Hepatocyte (in vitro differentiated cells): ENCODE results near the gene NHLRC1. TPM values are rescaled to one million over a fixed set of nuclear protein-coding genes. Genes with fewer than 3 reads are reported as not detected.

ENCODE experiments used
- DNase-seq: peaks from one replicate; pipeline ENCODE4 v3.0.0-alpha.2; 2016; ENCODE audit warnings: low spot score
- H2AFZ ChIP-seq: fragments of 200-600 bp; sonication (generic); 2 replicates; pipeline ENCODE4 v1.6.0; 2016; ENCODE audit warnings: antibody characterized with exemption, mild to moderate bottlenecking
- H3K27ac ChIP-seq: fragments of 200-600 bp; sonication (generic); 2 replicates; pipeline ENCODE4 v1.5.1; 2016; ENCODE audit warnings: mild to moderate bottlenecking
- H3K27me3 ChIP-seq: fragments of 200-600 bp; sonication (generic); 2 replicates; pipeline ENCODE4 v1.6.1; 2016
- H3K36me3 ChIP-seq: fragments of 200-600 bp; sonication (generic); replicated peaks from 2 replicates; pipeline ENCODE4 v1.5.1; 2016; ENCODE audit warnings: low read depth; ENCODE audit not compliant: insufficient read depth
- H3K4me1 ChIP-seq: fragments of 200-600 bp; sonication (generic); 2 replicates; pipeline ENCODE4 v1.5.1; 2016; ENCODE audit warnings: mild to moderate bottlenecking, moderate library complexity; ENCODE audit not compliant: insufficient read depth
- H3K4me2 ChIP-seq: fragments of 200-600 bp; sonication (generic); 2 replicates; pipeline ENCODE4 v1.6.0; 2016
- H3K4me3 ChIP-seq: fragments of 200-600 bp; sonication (generic); 2 replicates; pipeline ENCODE4 v1.5.1; 2016; ENCODE audit warnings: mild to moderate bottlenecking
- H3K79me2 ChIP-seq: fragments of 200-600 bp; sonication (generic); 2 replicates; pipeline ENCODE4 v1.6.0; 2017; ENCODE audit warnings: mild to moderate bottlenecking
- H3K9me2 ChIP-seq: fragments of 200-600 bp; sonication (generic); replicated peaks from 2 replicates; pipeline ENCODE4 v1.6.0; 2017; ENCODE audit warnings: mild to moderate bottlenecking; ENCODE audit not compliant: insufficient read depth
- H3K9me3 ChIP-seq: fragments of 200-600 bp; sonication (generic); 2 replicates; pipeline ENCODE4 v1.5.1; 2016; ENCODE audit warnings: low read depth, mild to moderate bottlenecking
- H4K20me1 ChIP-seq: fragments of 200-600 bp; sonication (generic); 2 replicates; pipeline ENCODE4 v1.6.0; 2016; ENCODE audit warnings: mild to moderate bottlenecking; ENCODE audit not compliant: insufficient read depth, poor library complexity, severe bottlenecking
- EZH2 ChIP-seq: fragments of 200-600 bp; sonication (generic); IDR thresholded peaks from 2 replicates; pipeline ENCODE4 v1.6.1; 2016; ENCODE audit warnings: antibody characterized with exemption, mild to moderate bottlenecking, borderline replicate concordance
- EZH2phosphoT487 ChIP-seq: fragments of 200-600 bp; sonication (generic); IDR thresholded peaks from one replicate; pipeline ENCODE4 v1.6.1; 2018; ENCODE audit warnings: antibody characterized with exemption, mild to moderate bottlenecking, low read depth, moderate library complexity; ENCODE audit not compliant: unreplicated experiment, severe bottlenecking
- WGBS: methylation state at CpG from one replicate; pipeline ENCODE4 v1.1.6; 2016; ENCODE audit warnings: low lambda C conversion rate; ENCODE audit errors: missing lambda C conversion rate; 5-methylcytosine and 5-hydroxymethylcytosine counted together
- polyA plus RNA-seq: library from polyadenylated mRNA; unstranded; fragments of >200 nt; fragmentation: Nextera tagmentation; extraction: Ambion mirVana; gene quantifications from 2 replicates; pipeline ENCODE4 v1.2.1, GENCODE V29; 2016
- total RNA-seq: library from RNA; depleted of rRNA; stranded (reverse); fragments of >200 nt; gene quantifications from 2 replicates; pipeline ENCODE4 v1.2.3, GENCODE V29; 2014
- TF ChIP-seq, protein P1 (sequence below): fragments of 200-600 bp; sonication (generic); IDR thresholded peaks from 2 replicates; pipeline ENCODE4 v1.5.1; 2016; ENCODE audit warnings: antibody characterized with exemption, mild to moderate bottlenecking; ENCODE audit not compliant: poor library complexity

NHLRC1 gene
- total and polyA plus RNA-seq, 2 experiments from 2014 or later: 1.5 to 1.6 TPM

DNA sequence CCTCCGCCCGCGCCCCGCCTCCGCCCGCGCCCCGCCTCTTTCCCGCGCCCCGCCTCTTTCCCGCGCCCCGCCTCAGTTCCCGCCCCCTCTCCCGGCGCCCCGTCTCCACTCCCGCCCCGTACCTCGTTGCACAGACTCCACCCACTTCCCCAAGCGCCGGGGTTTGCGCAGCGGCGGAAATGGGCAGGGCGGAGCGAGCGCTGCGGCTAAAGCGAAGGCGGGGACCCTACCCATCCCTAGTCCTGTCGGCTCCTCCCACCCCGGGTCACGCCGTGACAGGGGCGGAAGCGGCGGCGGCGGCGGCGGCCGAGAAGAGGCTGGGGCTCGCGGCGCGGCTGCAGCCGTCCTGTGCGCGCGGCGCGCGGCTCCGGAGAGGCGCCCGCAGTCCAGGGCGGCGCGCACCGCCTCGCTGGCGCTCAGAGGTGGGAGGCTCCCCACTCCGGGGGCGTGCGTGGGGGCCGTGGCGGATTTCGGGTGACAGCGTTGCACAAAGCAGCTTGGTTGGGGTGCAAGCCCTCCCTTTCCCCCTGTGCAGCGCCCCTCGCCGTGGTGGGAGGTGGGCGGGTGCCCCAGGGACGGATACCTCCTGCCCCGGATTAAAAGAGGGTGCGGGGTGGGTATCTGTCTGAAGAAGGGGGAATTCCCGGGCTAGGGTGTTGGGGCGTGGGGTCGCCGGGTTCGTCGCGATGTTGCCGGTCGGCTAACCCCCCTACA lies 32.8 kb upstream of the NHLRC1 start, which contains the start of gene KDM1B:
Gene KDM1B, plus strand, starts transcription at position 273 of the 714 bp plus-strand sequence. CDS start 4,474 bp downstream, outside the sequence.
- H3K79me2 ChIP-seq: peaks cover 7% of the 10 kb centered on the region
- H3K9me3 ChIP-seq: no peaks in the 10 kb centered on the region
- no peaks in the 10 kb centered on the region for H3K36me3 ChIP-seq
- H3K9me2 ChIP-seq: no peaks in the 10 kb centered on the region
- peak; percentile 99 for DNase-seq
- peak within 1 kb of the TSS; percentile 83 for H2AFZ ChIP-seq
- H3K27ac ChIP-seq: peak within 1 kb of the TSS; percentile 91
- peak within 1 kb of the TSS; percentile 87 for H3K4me2 ChIP-seq
- no peaks in the 10 kb centered on the region for H3K4me1 ChIP-seq
- H3K27me3 ChIP-seq: no peaks in the 10 kb centered on the region
- TF ChIP-seq EZH2: no peak
- TF ChIP-seq EZH2phosphoT487: no peak
- TF ChIP-seq, protein P1, sequence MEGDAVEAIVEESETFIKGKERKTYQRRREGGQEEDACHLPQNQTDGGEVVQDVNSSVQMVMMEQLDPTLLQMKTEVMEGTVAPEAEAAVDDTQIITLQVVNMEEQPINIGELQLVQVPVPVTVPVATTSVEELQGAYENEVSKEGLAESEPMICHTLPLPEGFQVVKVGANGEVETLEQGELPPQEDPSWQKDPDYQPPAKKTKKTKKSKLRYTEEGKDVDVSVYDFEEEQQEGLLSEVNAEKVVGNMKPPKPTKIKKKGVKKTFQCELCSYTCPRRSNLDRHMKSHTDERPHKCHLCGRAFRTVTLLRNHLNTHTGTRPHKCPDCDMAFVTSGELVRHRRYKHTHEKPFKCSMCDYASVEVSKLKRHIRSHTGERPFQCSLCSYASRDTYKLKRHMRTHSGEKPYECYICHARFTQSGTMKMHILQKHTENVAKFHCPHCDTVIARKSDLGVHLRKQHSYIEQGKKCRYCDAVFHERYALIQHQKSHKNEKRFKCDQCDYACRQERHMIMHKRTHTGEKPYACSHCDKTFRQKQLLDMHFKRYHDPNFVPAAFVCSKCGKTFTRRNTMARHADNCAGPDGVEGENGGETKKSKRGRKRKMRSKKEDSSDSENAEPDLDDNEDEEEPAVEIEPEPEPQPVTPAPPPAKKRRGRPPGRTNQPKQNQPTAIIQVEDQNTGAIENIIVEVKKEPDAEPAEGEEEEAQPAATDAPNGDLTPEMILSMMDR: no peak
- H3K4me3 ChIP-seq: peak within 1 kb of the TSS; percentile 56
- no peaks in the 10 kb centered on the region for H4K20me1 ChIP-seq
- WGBS: 2% methylated on average over 51 of the region's 87 CpGs

DNA sequence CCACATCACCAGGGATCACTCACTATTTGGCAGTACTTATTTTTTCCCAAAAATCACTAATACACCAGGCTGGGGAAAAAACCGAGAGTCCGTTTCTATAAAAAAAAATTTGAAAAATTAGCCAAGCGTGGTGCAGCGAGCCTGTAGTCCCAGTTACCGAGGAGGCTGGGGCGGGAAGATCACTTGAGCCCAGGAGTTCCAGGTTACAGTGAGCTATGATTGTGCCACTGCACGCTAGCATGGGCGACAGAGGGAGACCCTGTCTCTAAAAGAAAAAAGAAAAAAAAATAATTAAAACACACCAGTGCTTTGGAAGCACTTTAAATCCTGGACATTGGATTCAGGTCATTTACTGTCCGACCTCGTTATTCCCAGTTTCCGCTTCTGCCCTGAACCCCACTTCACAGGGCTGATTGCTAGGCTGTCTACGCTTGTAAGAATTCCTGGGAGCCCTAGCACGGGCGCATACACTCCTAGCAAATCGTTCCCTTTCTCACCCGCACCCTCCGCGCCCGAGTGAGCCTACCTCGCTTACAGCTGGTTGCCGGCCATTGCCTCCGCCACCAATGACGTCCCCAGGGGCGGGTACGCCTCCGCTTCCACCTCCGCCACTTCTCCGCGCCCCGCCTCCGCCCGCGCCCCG lies 32.2 kb upstream of the NHLRC1 start, which contains the start of gene TPMT:
Gene TPMT, minus strand, starts transcription at position 571 of the 643 bp plus-strand sequence. CDS start 5,950 bp downstream, outside the sequence.
- H3K4me1 ChIP-seq: no peaks in the 10 kb centered on the region
- H3K4me2 ChIP-seq: peak within 1 kb of the TSS; percentile 87
- under 1% methylated on average over 19 of the region's 34 CpGs for WGBS
- TF ChIP-seq EZH2: no peak
- TF ChIP-seq, protein P1: no peak
- TF ChIP-seq EZH2phosphoT487: no peak
- H4K20me1 ChIP-seq: no peaks in the 10 kb centered on the region
- peaks cover 7% of the 10 kb centered on the region for H3K79me2 ChIP-seq
- H3K4me3 ChIP-seq: peak within 1 kb of the TSS; percentile 56
- peak within 1 kb of the TSS; percentile 91 for H3K27ac ChIP-seq
- H2AFZ ChIP-seq: peak within 1 kb of the TSS; percentile 83
- DNase-seq: peak; percentile 40
- no peaks in the 10 kb centered on the region for H3K36me3 ChIP-seq
- H3K27me3 ChIP-seq: no peaks in the 10 kb centered on the region
- H3K9me2 ChIP-seq: no peaks in the 10 kb centered on the region
- no peaks in the 10 kb centered on the region for H3K9me3 ChIP-seq

DNA sequence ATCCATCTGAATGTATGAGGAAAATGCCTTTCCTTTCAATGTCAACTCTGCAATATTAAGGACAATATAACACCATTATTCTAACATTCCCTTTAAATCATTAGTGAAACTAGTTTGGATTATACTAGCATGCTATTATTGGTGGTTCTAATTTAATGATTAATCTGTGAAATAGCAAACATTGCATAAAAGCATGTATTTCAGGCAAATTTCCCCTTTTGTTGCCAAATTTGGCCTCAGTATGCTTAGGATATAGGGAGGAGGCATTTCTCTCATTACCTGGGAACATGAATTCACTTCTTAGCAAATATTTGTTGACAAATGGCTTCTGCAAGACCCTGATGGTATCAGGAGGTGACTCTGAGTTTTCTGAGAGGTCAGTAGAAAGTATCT lies 30.8 kb upstream of the NHLRC1 start:
- H3K9me3 ChIP-seq: no peaks in the 10 kb centered on the region
- H2AFZ ChIP-seq: no peak overlapping the region
- H4K20me1 ChIP-seq: no peaks in the 10 kb centered on the region
- no peaks in the 10 kb centered on the region for H3K36me3 ChIP-seq
- no peaks in the 10 kb centered on the region for H3K27me3 ChIP-seq
- TF ChIP-seq, protein P1: no peak
- no peak for TF ChIP-seq EZH2
- TF ChIP-seq EZH2phosphoT487: no peak
- H3K4me1 ChIP-seq: peaks cover 5% of the 10 kb centered on the region
- H3K79me2 ChIP-seq: peaks cover 7% of the 10 kb centered on the region
- no peak overlapping the region for H3K4me3 ChIP-seq
- DNase-seq: no peak
- H3K27ac ChIP-seq: no peak overlapping the region
- H3K4me2 ChIP-seq: peak overlapping the region; percentile 77
- H3K9me2 ChIP-seq: no peaks in the 10 kb centered on the region
